Karpas-422 (cell line): ENCODE data around the gene TCIRG1. TPM values are rescaled to one million over a fixed set of nuclear protein-coding genes. Genes with fewer than 3 reads are reported as not detected.

Experiments used
- DNase-seq: peaks from one replicate; pipeline ENCODE4 v3.0.0-alpha.2; 2015
- H2AFZ ChIP-seq: fragments of 200-600 bp; sonication (generic); 2 replicates; pipeline ENCODE4 v1.6.1; 2014; ENCODE audit warnings: antibody characterized with exemption, low read length, mixed read lengths
- H3K27ac ChIP-seq: fragments of 200-600 bp; sonication (generic); 2 replicates; pipeline ENCODE4 v1.5.1; 2014; ENCODE audit warnings: mild to moderate bottlenecking, low read length, moderate library complexity
- H3K27me3 ChIP-seq: fragments of 200-600 bp; sonication (generic); 2 replicates; pipeline ENCODE4 v1.6.1; 2014; ENCODE audit warnings: low read length, mixed read lengths
- H3K36me3 ChIP-seq: fragments of 200-600 bp; sonication (generic); 2 replicates; pipeline ENCODE4 v1.6.1; 2014; ENCODE audit warnings: low read length, mixed read lengths; ENCODE audit not compliant: insufficient read depth
- H3K4me1 ChIP-seq: fragments of 200-600 bp; sonication (generic); 2 replicates; pipeline ENCODE4 v1.6.1; 2014; ENCODE audit warnings: mild to moderate bottlenecking, low read length, mixed read lengths
- H3K4me2 ChIP-seq: fragments of 200-600 bp; sonication (generic); 2 replicates; pipeline ENCODE4 v1.6.1; 2014; ENCODE audit warnings: low read length, low read depth, mild to moderate bottlenecking; ENCODE audit not compliant: poor library complexity, severe bottlenecking
- H3K4me3 ChIP-seq: fragments of 200-600 bp; sonication (generic); 2 replicates; pipeline ENCODE4 v1.5.1; 2014; ENCODE audit warnings: mild to moderate bottlenecking, antibody characterized with exemption, low read length, mixed read lengths
- H3K79me2 ChIP-seq: fragments of 200-600 bp; sonication (generic); 2 replicates; pipeline ENCODE4 v1.6.1; 2014; ENCODE audit warnings: mild to moderate bottlenecking, low read length, mixed read lengths
- H3K9ac ChIP-seq: fragments of 200-600 bp; sonication (generic); 2 replicates; pipeline ENCODE4 v1.6.0; 2014; ENCODE audit warnings: low read length
- H3K9me2 ChIP-seq: fragments of 200-600 bp; sonication (generic), shearing (Covaris generic); replicated peaks from 2 replicates; pipeline ENCODE4 v1.6.0; 2014; ENCODE audit warnings: mild to moderate bottlenecking, low read length, moderate library complexity; ENCODE audit not compliant: insufficient read depth
- H3K9me3 ChIP-seq: fragments of 300-700, 200-600 bp; sonication (generic); 2 replicates; pipeline ENCODE4 v1.6.1; 2014; ENCODE audit warnings: low read length, mixed read lengths
- H4K20me1 ChIP-seq: fragments of 200-600 bp; sonication (generic); 2 replicates; pipeline ENCODE4 v1.6.1; 2014; ENCODE audit warnings: mild to moderate bottlenecking, antibody characterized with exemption, low read length, low read depth; ENCODE audit not compliant: insufficient read depth
- total RNA-seq: library from RNA; depleted of rRNA; stranded (reverse); fragments of >200 nt; shearing (Covaris generic); gene quantifications from 2 replicates; pipeline ENCODE4 v1.2.3, GENCODE V29; 2014; ENCODE audit warnings: low replicate concordance

TCIRG1 gene
- total RNA-seq, 1 experiment from 2014 or later, result 47.7 TPM

DNA sequence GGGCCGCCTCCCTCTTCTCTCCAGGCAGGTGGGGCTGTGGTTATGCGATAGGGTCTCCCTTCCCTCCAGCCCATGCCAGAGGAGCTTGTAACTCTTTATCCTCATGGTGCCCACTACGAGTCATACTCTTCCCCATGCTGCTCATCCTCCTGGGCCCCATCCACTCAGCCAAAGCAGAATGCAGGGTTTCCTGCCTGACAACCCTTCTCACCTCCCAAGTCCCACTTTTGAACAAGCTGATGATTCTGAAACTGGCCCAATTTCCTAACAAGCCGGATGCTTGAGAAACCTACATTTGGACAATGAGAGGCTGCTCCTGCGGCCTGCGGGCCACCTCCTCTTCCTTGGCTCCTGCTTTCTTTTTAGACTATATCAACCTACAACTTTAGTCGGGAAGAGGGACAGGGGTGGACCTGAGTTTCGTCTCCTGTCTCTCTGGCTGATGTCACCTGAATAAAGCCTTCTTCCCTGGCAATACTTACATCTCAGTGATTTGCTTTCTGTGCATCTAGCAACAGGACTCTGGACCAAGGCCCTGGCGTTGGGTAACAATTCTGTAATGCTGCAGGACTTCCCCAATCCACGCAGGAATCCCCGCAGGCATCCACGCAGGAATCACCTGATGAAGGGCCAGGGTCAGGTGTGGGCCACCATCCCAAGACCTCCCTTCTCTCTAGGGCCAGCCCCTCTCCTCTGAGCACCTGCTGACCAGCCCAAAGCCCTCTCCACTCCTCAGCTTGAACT lies 9.9 kb upstream of the TCIRG1 start:
- no peak overlapping the region for H2AFZ ChIP-seq
- H3K9me2 ChIP-seq, result no peaks in the 10 kb centered on the region
- peaks cover 7% of the 10 kb centered on the region for H3K36me3 ChIP-seq
- no peaks in the 10 kb centered on the region for H3K27me3 ChIP-seq
- 0 out of 2 replicates have a peak overlapping the region, but pooled peaks have one; percentile 31 for H3K27ac ChIP-seq
- no peaks in the 10 kb centered on the region for H4K20me1 ChIP-seq
- H3K79me2 ChIP-seq, result peaks cover 35% of the 10 kb centered on the region
- H3K4me3 ChIP-seq, result peak overlapping the region; percentile 74
- peak overlapping the region; percentile 77 for H3K9ac ChIP-seq
- DNase-seq, result no peak
- H3K9me3 ChIP-seq, result no peaks in the 10 kb centered on the region
- peak overlapping the region; percentile 86 for H3K4me2 ChIP-seq
- peaks cover 24% of the 10 kb centered on the region for H3K4me1 ChIP-seq

DNA sequence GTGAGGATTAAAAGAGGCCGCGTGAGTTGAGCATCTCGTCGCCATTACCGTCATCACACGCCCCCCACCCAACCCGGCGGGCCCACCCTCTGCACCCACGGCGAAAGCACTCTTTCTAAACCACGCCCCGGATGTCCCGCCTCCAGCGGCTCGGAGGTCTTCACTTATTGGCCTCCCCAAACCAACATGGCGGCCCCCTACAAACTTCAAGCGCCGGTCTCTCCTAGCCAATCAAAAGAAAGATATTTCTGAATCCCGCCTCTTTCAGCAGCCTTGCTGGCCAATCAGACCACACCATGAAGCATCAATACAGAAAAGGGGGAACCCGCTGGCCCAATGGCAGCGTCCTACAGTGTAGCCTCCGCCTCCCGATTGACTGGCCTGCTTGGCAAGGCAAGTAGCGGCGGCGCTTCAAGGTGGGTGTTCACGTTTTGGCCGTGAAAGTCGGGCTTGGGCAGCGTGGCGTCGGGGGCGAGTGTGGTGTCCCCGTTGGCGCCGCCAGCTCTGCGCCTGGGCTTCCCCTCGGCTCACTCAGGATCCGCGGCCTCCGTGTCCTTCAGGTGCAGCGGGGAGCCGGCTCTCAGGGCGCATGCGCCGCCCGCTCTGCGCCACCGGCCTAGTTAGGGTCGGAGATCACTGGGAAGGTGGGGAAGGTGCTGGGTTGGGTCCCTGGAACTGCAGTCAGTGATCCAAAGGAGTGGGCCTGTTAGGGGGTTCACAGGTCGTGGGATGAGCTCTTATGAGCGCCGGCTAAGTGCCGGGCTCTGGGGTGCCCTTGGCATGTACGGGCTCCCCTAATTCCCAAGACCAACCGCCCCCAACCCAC lies 8.3 kb upstream of the TCIRG1 start, which contains the start of gene NDUFS8:
Gene NDUFS8, plus strand, starts transcription at position 364 of the 826 bp plus-strand sequence. CDS start 1,471 bp downstream, outside the sequence.
- Histone ChIP-seq H2AFZ (no peak within 1 kb of the TSS; the same call in 1 of the 2 replicates), H3K79me2 (peaks cover 35% of the 10 kb centered on the region), H3K4me3 (peak within 1 kb of the TSS; percentile 74), H3K36me3 (peaks cover 9% of the 10 kb centered on the region), H3K9me3 (no peaks in the 10 kb centered on the region), H3K4me1 (peaks cover 24% of the 10 kb centered on the region), H4K20me1 (no peaks in the 10 kb centered on the region), H3K9me2 (no peaks in the 10 kb centered on the region), H3K27me3 (no peaks in the 10 kb centered on the region), H3K27ac (peak within 1 kb of the TSS; percentile 31; the same call in 1 of the 2 replicates), H3K4me2 (peak within 1 kb of the TSS; percentile 86), H3K9ac (peak within 1 kb of the TSS; percentile 84)
- peak; percentile 99 for DNase-seq

DNA sequence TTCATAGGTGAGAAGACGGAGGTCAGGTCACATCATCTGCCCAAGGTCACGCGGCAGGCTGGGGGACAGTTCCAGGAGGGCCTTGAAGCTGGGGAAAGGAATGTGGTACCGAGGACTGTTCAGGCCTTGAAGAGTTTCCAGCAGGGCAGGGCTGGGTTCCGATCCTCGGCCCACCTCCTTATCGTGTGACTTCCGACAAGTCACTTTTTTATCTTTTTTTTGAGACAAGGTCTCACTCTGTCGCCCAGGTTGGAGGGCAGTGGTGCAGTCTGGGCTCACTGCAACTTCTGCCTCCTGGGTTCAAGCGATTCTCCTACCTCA lies 7.7 kb upstream of the TCIRG1 start:
- H3K4me2 ChIP-seq, result peak overlapping the region; percentile 71
- no peaks in the 10 kb centered on the region for H3K27me3 ChIP-seq
- no peak overlapping the region; the same call in 1 of the 2 replicates for H2AFZ ChIP-seq
- H3K79me2 ChIP-seq, result peaks cover 35% of the 10 kb centered on the region
- H3K4me1 ChIP-seq, result peaks cover 24% of the 10 kb centered on the region
- H3K4me3 ChIP-seq, result peak overlapping the region; percentile 74
- H3K36me3 ChIP-seq, result peaks cover 9% of the 10 kb centered on the region
- H4K20me1 ChIP-seq, result no peaks in the 10 kb centered on the region
- H3K9me3 ChIP-seq, result no peaks in the 10 kb centered on the region
- H3K27ac ChIP-seq, result peak overlapping the region; percentile 7; the same call in 1 of the 2 replicates
- peak; percentile 67 for DNase-seq
- peak overlapping the region; percentile 84 for H3K9ac ChIP-seq
- H3K9me2 ChIP-seq, result no peaks in the 10 kb centered on the region

GRCh38 chr11:68032003-68032402 lies 6.8 kb upstream of the TCIRG1 start:
- Histone ChIP-seq H3K9me2 (no peaks in the 10 kb centered on the region), H3K9ac (peak overlapping the region; percentile 84), H3K79me2 (peaks cover 35% of the 10 kb centered on the region), H3K9me3 (no peaks in the 10 kb centered on the region), H3K4me3 (peak overlapping the region; percentile 74; the same call in 1 of the 2 replicates), H2AFZ (no peak overlapping the region), H4K20me1 (no peaks in the 10 kb centered on the region), H3K4me2 (peak overlapping the region; percentile 71), H3K27ac (no peak overlapping the region), H3K36me3 (peaks cover 9% of the 10 kb centered on the region), H3K4me1 (peaks cover 24% of the 10 kb centered on the region), H3K27me3 (no peaks in the 10 kb centered on the region)
- no peak for DNase-seq

DNA sequence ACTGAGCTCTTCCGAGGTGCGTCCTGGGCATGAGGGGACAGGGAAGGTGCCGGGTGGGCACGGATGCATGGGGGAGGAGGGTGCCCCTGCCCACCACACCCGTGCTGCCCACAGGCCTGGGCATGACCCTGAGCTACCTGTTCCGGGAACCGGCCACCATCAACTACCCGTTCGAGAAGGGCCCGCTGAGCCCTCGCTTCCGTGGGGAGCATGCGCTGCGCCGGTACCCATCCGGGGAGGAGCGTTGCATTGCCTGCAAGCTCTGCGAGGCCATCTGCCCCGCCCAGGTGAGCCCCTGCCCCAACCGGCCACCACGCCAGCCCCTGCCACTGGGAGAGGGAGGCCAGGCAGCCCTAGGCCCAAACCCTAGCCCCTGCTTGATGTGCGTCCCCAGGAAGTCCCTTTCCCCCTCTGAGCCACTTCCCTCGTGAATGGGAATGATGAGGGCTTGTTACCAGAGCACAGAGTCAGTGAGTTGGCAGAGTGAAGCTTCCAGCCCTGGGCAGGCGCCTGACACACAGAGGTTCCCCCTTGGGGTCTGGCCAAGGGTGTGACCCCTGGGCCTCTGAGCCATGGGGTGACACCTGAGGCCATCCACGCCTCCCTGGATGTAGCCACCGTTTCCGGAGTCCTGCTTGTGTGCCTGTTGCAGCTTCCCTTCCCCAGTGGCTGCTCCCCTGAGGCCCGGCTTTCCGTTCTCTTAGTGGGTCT lies 5.7 kb upstream of the TCIRG1 start:
- Histone ChIP-seq H3K4me2 (no peak overlapping the region), H3K9me2 (no peaks in the 10 kb centered on the region), H3K36me3 (peaks cover 9% of the 10 kb centered on the region), H3K9me3 (no peaks in the 10 kb centered on the region), H3K4me1 (peaks cover 26% of the 10 kb centered on the region), H3K9ac (no peak overlapping the region), H3K27ac (no peak overlapping the region), H2AFZ (no peak overlapping the region), H4K20me1 (no peaks in the 10 kb centered on the region), H3K4me3 (no peak overlapping the region), H3K27me3 (no peaks in the 10 kb centered on the region), H3K79me2 (peaks cover 35% of the 10 kb centered on the region)
- no peak for DNase-seq

GRCh38 chr11:68033708-68034045 lies 5.1 kb upstream of the TCIRG1 start:
- H3K27ac ChIP-seq, result no peak overlapping the region
- DNase-seq, result no peak
- no peaks in the 10 kb centered on the region for H4K20me1 ChIP-seq
- no peaks in the 10 kb centered on the region for H3K27me3 ChIP-seq
- no peak overlapping the region for H3K4me3 ChIP-seq
- H3K9ac ChIP-seq, result no peak overlapping the region
- H3K9me2 ChIP-seq, result no peaks in the 10 kb centered on the region
- H3K4me2 ChIP-seq, result no peak overlapping the region
- no peak overlapping the region for H2AFZ ChIP-seq
- H3K79me2 ChIP-seq, result peaks cover 35% of the 10 kb centered on the region
- H3K36me3 ChIP-seq, result peaks cover 9% of the 10 kb centered on the region
- H3K4me1 ChIP-seq, result peaks cover 31% of the 10 kb centered on the region
- no peaks in the 10 kb centered on the region for H3K9me3 ChIP-seq

- H3K36me3 ChIP-seq, result peaks cover 9% of the 10 kb centered on the region
- H3K4me1 ChIP-seq, result peaks cover 35% of the 10 kb centered on the region
- no peak overlapping the region for H3K4me3 ChIP-seq
- H3K27me3 ChIP-seq, result no peaks in the 10 kb centered on the region
- no peak overlapping the region for H3K27ac ChIP-seq
- H3K9me3 ChIP-seq, result no peaks in the 10 kb centered on the region
- no peak overlapping the region for H3K9ac ChIP-seq
- H2AFZ ChIP-seq, result no peak overlapping the region
- no peaks in the 10 kb centered on the region for H3K9me2 ChIP-seq
- no peaks in the 10 kb centered on the region for H4K20me1 ChIP-seq
- H3K4me2 ChIP-seq, result no peak overlapping the region
- no peak for DNase-seq
- H3K79me2 ChIP-seq, result peaks cover 28% of the 10 kb centered on the region
Observed at GRCh38 chr11:68035266-68035876, 3.5 kb upstream of the TCIRG1 start.
